DND-41 (cell line): ENCODE results near the gene H1-8.

Experiments used
- EZH2 ChIP-seq: IDR thresholded peaks from 3 replicates; pipeline ENCODE4 v1.6.1; 2012; ENCODE audit warnings: borderline replicate concordance, low read depth, mild to moderate bottlenecking, moderate library complexity, low read length, inconsistent platforms; ENCODE audit not compliant: severe bottlenecking
- TF ChIP-seq, protein P1 (sequence below): IDR thresholded peaks from 2 replicates; pipeline ENCODE4 v1.5.1; 2012; ENCODE audit warnings: borderline replicate concordance, low read length, moderate library complexity, mild to moderate bottlenecking; ENCODE audit not compliant: poor library complexity, severe bottlenecking; ENCODE audit errors: extremely low read depth

DNA sequence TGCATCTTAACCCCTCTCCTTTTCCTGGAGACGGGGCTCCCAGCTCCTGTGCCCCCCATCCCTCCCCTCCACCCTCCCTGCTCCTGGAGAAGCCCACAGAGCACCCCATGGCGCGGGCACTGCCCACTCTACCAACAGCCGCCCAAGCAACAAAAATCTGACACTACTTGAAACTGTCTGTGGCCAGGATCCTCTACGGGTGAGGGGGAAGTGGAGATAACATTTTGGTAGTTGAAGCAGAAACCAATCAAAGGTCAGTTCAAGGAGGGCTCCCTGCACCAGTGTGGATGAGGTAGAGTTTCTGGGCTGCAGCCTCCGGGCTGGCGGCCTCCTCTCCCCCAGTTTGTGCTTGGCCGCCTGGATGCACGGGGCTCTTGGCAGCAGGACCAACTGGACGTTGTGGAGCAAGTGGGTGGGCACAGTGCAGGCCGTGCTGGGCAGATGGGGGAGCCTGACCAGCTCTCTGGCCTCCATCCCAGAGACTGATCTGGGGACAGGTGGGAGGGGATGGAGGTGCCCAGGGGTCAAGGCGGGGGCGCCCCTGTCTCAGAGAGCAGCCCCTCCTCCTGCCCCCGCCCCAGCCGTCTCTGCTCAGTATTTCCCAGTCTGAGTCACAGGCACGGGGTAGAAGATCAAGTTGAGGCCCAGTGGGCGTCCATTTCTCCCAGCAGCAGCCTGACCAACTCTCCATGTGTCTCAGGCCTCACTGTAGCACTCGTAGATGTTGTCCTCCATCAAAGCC lies 12.8 kb downstream of the H1-8 start:
- TF ChIP-seq, protein P1, sequence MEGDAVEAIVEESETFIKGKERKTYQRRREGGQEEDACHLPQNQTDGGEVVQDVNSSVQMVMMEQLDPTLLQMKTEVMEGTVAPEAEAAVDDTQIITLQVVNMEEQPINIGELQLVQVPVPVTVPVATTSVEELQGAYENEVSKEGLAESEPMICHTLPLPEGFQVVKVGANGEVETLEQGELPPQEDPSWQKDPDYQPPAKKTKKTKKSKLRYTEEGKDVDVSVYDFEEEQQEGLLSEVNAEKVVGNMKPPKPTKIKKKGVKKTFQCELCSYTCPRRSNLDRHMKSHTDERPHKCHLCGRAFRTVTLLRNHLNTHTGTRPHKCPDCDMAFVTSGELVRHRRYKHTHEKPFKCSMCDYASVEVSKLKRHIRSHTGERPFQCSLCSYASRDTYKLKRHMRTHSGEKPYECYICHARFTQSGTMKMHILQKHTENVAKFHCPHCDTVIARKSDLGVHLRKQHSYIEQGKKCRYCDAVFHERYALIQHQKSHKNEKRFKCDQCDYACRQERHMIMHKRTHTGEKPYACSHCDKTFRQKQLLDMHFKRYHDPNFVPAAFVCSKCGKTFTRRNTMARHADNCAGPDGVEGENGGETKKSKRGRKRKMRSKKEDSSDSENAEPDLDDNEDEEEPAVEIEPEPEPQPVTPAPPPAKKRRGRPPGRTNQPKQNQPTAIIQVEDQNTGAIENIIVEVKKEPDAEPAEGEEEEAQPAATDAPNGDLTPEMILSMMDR = no peak
- TF ChIP-seq EZH2 = no peak
